Esophagus squamous epithelium (tissue), 4 donors: ENCODE results near the gene AFF3.

Experiments
- POLR2A ChIP-seq, 4 donors: fragments of 450-650 bp; IDR thresholded peaks; one replicate each; pipeline ENCODE4 v1.6.1; 2017; ENCODE audit warnings: antibody characterized with exemption in 4 of 4, mild to moderate bottlenecking in 4 of 4, moderate library complexity in 3 of 4
- TF ChIP-seq, protein P1 (sequence below), 6 experiments: fragments of 450-650 bp in 4 of 6; fragments of 200-600 bp in 2 of 6; sonication (generic) in 2 of 6; IDR thresholded peaks; one replicate each; pipeline ENCODE4 v1.5.1; 2016 to 2019; ENCODE audit warnings: antibody characterized with exemption in 6 of 6, mild to moderate bottlenecking in 4 of 6, moderate library complexity in 4 of 6

DNA sequence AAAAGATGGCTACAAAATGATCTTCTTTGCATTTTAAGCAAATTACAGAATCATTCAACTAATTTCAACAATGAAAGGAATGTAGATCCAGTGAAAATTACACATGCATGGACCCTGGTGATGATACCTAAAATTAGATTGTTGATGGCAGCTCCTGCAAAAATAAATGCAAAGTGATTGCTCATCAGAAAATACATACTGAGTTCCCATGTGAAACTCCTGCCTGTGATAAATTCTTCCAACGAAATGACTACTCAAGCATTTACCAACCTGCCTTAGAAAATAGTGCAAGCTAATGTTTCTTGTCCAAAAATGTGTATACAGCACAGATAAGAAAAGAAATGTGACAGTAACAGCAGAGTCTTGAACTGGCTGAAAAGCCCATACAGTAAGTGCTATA is 352.5 kb downstream of the AFF3 start:
- TF ChIP-seq, protein P1, sequence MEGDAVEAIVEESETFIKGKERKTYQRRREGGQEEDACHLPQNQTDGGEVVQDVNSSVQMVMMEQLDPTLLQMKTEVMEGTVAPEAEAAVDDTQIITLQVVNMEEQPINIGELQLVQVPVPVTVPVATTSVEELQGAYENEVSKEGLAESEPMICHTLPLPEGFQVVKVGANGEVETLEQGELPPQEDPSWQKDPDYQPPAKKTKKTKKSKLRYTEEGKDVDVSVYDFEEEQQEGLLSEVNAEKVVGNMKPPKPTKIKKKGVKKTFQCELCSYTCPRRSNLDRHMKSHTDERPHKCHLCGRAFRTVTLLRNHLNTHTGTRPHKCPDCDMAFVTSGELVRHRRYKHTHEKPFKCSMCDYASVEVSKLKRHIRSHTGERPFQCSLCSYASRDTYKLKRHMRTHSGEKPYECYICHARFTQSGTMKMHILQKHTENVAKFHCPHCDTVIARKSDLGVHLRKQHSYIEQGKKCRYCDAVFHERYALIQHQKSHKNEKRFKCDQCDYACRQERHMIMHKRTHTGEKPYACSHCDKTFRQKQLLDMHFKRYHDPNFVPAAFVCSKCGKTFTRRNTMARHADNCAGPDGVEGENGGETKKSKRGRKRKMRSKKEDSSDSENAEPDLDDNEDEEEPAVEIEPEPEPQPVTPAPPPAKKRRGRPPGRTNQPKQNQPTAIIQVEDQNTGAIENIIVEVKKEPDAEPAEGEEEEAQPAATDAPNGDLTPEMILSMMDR (IDR thresholded peaks at IDR 0.05): no peak
- no peak for TF ChIP-seq POLR2A (IDR thresholded peaks at IDR 0.05)
